H1 (cell line): ENCODE data around the gene USP37. TPM values are rescaled to one million over a fixed set of nuclear protein-coding genes. Genes with fewer than 3 reads are reported as not detected.

Experiments used
- CTCF ChIA-PET: fragments of 300-600 bp; sonication (Branson Sonifier 250); formaldehyde crosslinking; loops from one replicate; lab custom pipeline; 2021; ENCODE audit not compliant: partially characterized antibody; lab: Charles Lee
- POLR2A ChIA-PET: fragments of 300-600 bp; sonication (Branson Sonifier 250); formaldehyde crosslinking; loops from one replicate; lab custom pipeline; 2021; ENCODE audit warnings: inconsistent platforms; ENCODE audit not compliant: partially characterized antibody; lab: Charles Lee
- DNase-seq, 2 experiments: peaks; one replicate each; pipeline versions ENCODE4 v3.0.0 to v3.0.0-alpha.2; 2010 to 2022; ENCODE audit warnings: low spot score in 2 of 2, low read depth in 1 of 2, mixed read lengths in 1 of 2
- FAIRE-seq: peaks from 2 replicates; lab custom pipeline; 2011; peaks lifted over from hg19 to GRCh38; lab: Jason Lieb, UNC
- H2AFZ ChIP-seq: 2 replicates; pipeline ENCODE4 v1.8.1; 2012; ENCODE audit warnings: low read length, inconsistent platforms
- H2AK5ac ChIP-seq: 2 replicates; pipeline ENCODE4 v1.6.1; 2013; ENCODE audit warnings: low read depth, low read length
- H2BK120ac ChIP-seq: replicated peaks from 2 replicates; pipeline ENCODE3; 2013; ENCODE audit warnings: low read depth, low read length, inconsistent platforms
- H2BK12ac ChIP-seq: 2 replicates; pipeline ENCODE4 v1.6.1; 2013; ENCODE audit warnings: low read depth, low read length
- H2BK15ac ChIP-seq: 2 replicates; pipeline ENCODE4 v1.6.1; 2013; ENCODE audit warnings: low read length
- H2BK20ac ChIP-seq: 2 replicates; pipeline ENCODE4 v1.6.1; 2013; ENCODE audit warnings: low read length
- H2BK5ac ChIP-seq: 2 replicates; pipeline ENCODE4 v1.6.1; 2013; ENCODE audit warnings: low read depth, low read length
- H3K14ac ChIP-seq: 2 replicates; pipeline ENCODE4 v1.6.1; 2013; ENCODE audit warnings: inconsistent platforms; ENCODE audit not compliant: insufficient read length
- H3K18ac ChIP-seq: 2 replicates; pipeline ENCODE4 v1.6.1; 2013; ENCODE audit warnings: low read length; ENCODE audit errors: extremely low read depth
- H3K23ac ChIP-seq: 2 replicates; pipeline ENCODE4 v1.6.1; 2013; ENCODE audit warnings: inconsistent platforms; ENCODE audit not compliant: insufficient read length
- H3K23me2 ChIP-seq: 2 replicates; pipeline ENCODE4 v1.6.1; 2013; ENCODE audit warnings: low read depth, low read length
- H3K27ac ChIP-seq: 2 replicates; pipeline ENCODE4 v1.6.1; 2011; ENCODE audit warnings: low read depth, low read length, inconsistent platforms
- H3K27me3 ChIP-seq, 4 experiments: replicated peaks in 1 of 4; 1 replicate in 1 of 4; 2 replicates in 3 of 4; pipeline versions ENCODE4 v1.6.1 to v1.8.1; 2011 to 2013; ENCODE audit warnings: low read length in 3 of 4, mild to moderate bottlenecking in 3 of 4, inconsistent platforms in 2 of 4, mixed read lengths in 2 of 4, moderate library complexity in 1 of 4; ENCODE audit not compliant: control insufficient read depth in 3 of 4, insufficient read depth in 3 of 4; ENCODE audit errors: extremely low read depth in 1 of 4
- H3K36me3 ChIP-seq, 4 experiments: 2 replicates each; pipeline versions ENCODE4 v1.6.1 to v1.8.1; 2011 to 2013; ENCODE audit warnings: mild to moderate bottlenecking in 4 of 4, low read length in 3 of 4, moderate library complexity in 2 of 4, control low read depth in 1 of 4, inconsistent platforms in 1 of 4; ENCODE audit not compliant: insufficient read depth in 4 of 4, control insufficient read depth in 2 of 4
- H3K4ac ChIP-seq: replicated peaks from 2 replicates; pipeline ENCODE3; 2013; ENCODE audit warnings: low read length, low read depth, mixed read lengths, inconsistent platforms; ENCODE audit not compliant: insufficient read length
- H3K4me1 ChIP-seq, 4 experiments: replicated peaks in 1 of 4; 1 replicate in 1 of 4; 2 replicates in 3 of 4; pipeline versions ENCODE4 v1.6.1 to v1.8.1; 2011 to 2013; ENCODE audit warnings: low read length in 3 of 4, inconsistent platforms in 2 of 4, mixed read lengths in 1 of 4; ENCODE audit not compliant: insufficient read depth in 4 of 4, control insufficient read depth in 3 of 4
- H3K4me2 ChIP-seq, 2 experiments: 2 replicates each; pipeline versions ENCODE4 v1.6.1 to v1.8.1; 2011 to 2013; ENCODE audit warnings: low read depth in 2 of 2, low read length in 2 of 2, control low read depth in 1 of 2, inconsistent platforms in 1 of 2, mild to moderate bottlenecking in 1 of 2; ENCODE audit not compliant: insufficient read depth in 1 of 2
- H3K4me3 ChIP-seq, 4 experiments: fragments of 200-600, 300-600 bp in 1 of 4; sonication (generic), shearing (Covaris generic), sonication (Bioruptor Twin) in 1 of 4; 2 replicates each; pipeline versions ENCODE4 v1.5.1 to v1.8.1; 2011 to 2016; ENCODE audit warnings: low read length in 4 of 4, low read depth in 3 of 4, control low read depth in 2 of 4, inconsistent platforms in 2 of 4, mild to moderate bottlenecking in 2 of 4, mixed read lengths in 1 of 4, moderate library complexity in 1 of 4; ENCODE audit not compliant: insufficient read depth in 2 of 4; ENCODE audit errors: extremely low read depth in 1 of 4
- H3K56ac ChIP-seq: replicated peaks from 2 replicates; pipeline ENCODE3; 2013; ENCODE audit warnings: low read depth, mild to moderate bottlenecking, mixed read lengths, low read length, inconsistent platforms; ENCODE audit not compliant: insufficient read length
- H3K79me1 ChIP-seq: 2 replicates; pipeline ENCODE4 v1.6.1; 2013; ENCODE audit warnings: low read depth, low read length, control low read depth
- H3K79me2 ChIP-seq, 2 experiments: 2 replicates each; pipeline versions ENCODE4 v1.6.1 to v1.8.1; 2012 to 2013; ENCODE audit warnings: low read length in 2 of 2, mild to moderate bottlenecking in 2 of 2, inconsistent platforms in 1 of 2; ENCODE audit not compliant: insufficient read depth in 2 of 2, control insufficient read depth in 1 of 2
- H3K9ac ChIP-seq, 4 experiments: replicated peaks in 1 of 4; 1 replicate in 1 of 4; 2 replicates in 3 of 4; pipeline versions ENCODE4 v1.6.1 to v1.8.1; 2011 to 2013; ENCODE audit warnings: low read depth in 3 of 4, low read length in 3 of 4, control low read depth in 2 of 4, mild to moderate bottlenecking in 2 of 4, moderate library complexity in 2 of 4, inconsistent platforms in 1 of 4; ENCODE audit errors: extremely low read depth in 1 of 4
- H3K9me3 ChIP-seq, 2 experiments: 2 replicates each; pipeline versions ENCODE4 v1.6.1 to v1.8.1; 2012 to 2013; ENCODE audit warnings: mild to moderate bottlenecking in 2 of 2, moderate library complexity in 2 of 2, control low read depth in 1 of 2, inconsistent platforms in 1 of 2, low read depth in 1 of 2, low read length in 1 of 2, mixed read lengths in 1 of 2; ENCODE audit not compliant: insufficient read depth in 2 of 2
- H4K20me1 ChIP-seq, 2 experiments: replicated peaks in 1 of 2; 2 replicates each; pipeline versions ENCODE3 to v1.8.1; 2011 to 2013; ENCODE audit warnings: inconsistent platforms in 2 of 2, low read length in 2 of 2, mild to moderate bottlenecking in 1 of 2; ENCODE audit not compliant: insufficient read depth in 2 of 2, control insufficient read depth in 1 of 2
- H4K5ac ChIP-seq: 2 replicates; pipeline ENCODE4 v1.6.1; 2013; ENCODE audit warnings: low read length, low read depth, mixed read lengths, inconsistent platforms; ENCODE audit not compliant: insufficient read length
- H4K8ac ChIP-seq: 2 replicates; pipeline ENCODE4 v1.8.0; 2013; ENCODE audit warnings: mild to moderate bottlenecking, moderate library complexity, low read length, inconsistent platforms; ENCODE audit not compliant: insufficient read depth; ENCODE audit errors: extremely low read depth
- H4K91ac ChIP-seq: replicated peaks from 2 replicates; pipeline ENCODE3; 2013; ENCODE audit warnings: low read length, mixed read lengths, inconsistent platforms; ENCODE audit not compliant: insufficient read length
- ASH2L ChIP-seq: fragments of 200-600, 300-600 bp; sonication (generic); IDR thresholded peaks from one replicate; pipeline ENCODE4 v1.7.1; 2017; ENCODE audit warnings: low read length
- BRCA1 ChIP-seq: IDR thresholded peaks from 2 replicates; pipeline ENCODE4 v1.6.1; 2012; ENCODE audit warnings: low read depth, low read length, improper control_type of control experiment
- CHD1 ChIP-seq: IDR thresholded peaks from 2 replicates; pipeline ENCODE4 v1.6.1; 2012; ENCODE audit warnings: low read depth, low read length, improper control_type of control experiment
- CREB1 ChIP-seq: IDR thresholded peaks from 2 replicates; pipeline ENCODE4 v1.6.1; 2012; ENCODE audit warnings: inconsistent platforms
- FOSL1 ChIP-seq: IDR thresholded peaks from 2 replicates; pipeline ENCODE4 v1.6.1; 2011; ENCODE audit warnings: mild to moderate bottlenecking, low read depth, low read length, moderate library complexity; ENCODE audit not compliant: insufficient read depth
- POLR2AphosphoS5 ChIP-seq: IDR thresholded peaks from 2 replicates; pipeline ENCODE4 v1.6.1; 2011; ENCODE audit warnings: low read depth, low read length
- RAD21 ChIP-seq, 2 experiments: IDR thresholded peaks in 1 of 2; conservative IDR thresholded peaks in 1 of 2; 2 replicates each; pipeline ENCODE4 v1.6.1; 2011; ENCODE audit warnings: low read depth in 2 of 2, low read length in 2 of 2, improper control_type of control experiment in 1 of 2, inconsistent platforms in 1 of 2, mild to moderate bottlenecking in 1 of 2, moderate library complexity in 1 of 2
- SAP30 ChIP-seq: fragments of 300-600 bp; sonication (generic); IDR thresholded peaks from 2 replicates; pipeline ENCODE4 v1.7.1; 2012; ENCODE audit warnings: low read length, moderate library complexity, mild to moderate bottlenecking, inconsistent platforms; ENCODE audit not compliant: insufficient read depth, insufficient replicate concordance
- SIRT6 ChIP-seq: IDR thresholded peaks from one replicate; pipeline ENCODE4 v1.7.1; 2012; ENCODE audit warnings: low read length, inconsistent platforms
- TBP ChIP-seq: IDR thresholded peaks from 2 replicates; pipeline ENCODE4 v1.6.1; 2011; ENCODE audit warnings: low read depth, low read length, improper control_type of control experiment
- WGBS, 2 experiments: shearing (Covaris generic) in 1 of 2; methylation state at CpG; one replicate each; pipeline versions ENCODE4 v1.1.6 to v1.1.7; 2013 to 2015; ENCODE audit warnings: low lambda C conversion rate in 2 of 2, mixed read lengths in 2 of 2, inconsistent platforms in 1 of 2, low coverage in 1 of 2, missing lambda C conversion rate in 1 of 2; ENCODE audit not compliant: insufficient replicate concordance in 2 of 2, insufficient coverage in 1 of 2, insufficient read length in 1 of 2; ENCODE audit errors: extremely low coverage in 1 of 2, missing lambda C conversion rate in 1 of 2; 5-methylcytosine and 5-hydroxymethylcytosine counted together
- polyA plus RNA-seq, 7 experiments: library from polyadenylated mRNA; depleted of rRNA in 3 of 7; stranded (reverse) in 5 of 7; unstranded in 2 of 7; fragments of >200 nt in 5 of 7; fragments of 200-250 nt in 2 of 7; gene quantifications; 1 replicate in 5 of 7; 2 replicates in 1 of 7; 4 replicates in 1 of 7; pipeline versions ENCODE4 v1.2.1 to v1.2.3, GENCODE V29; 2011 to 2013; ENCODE audit warnings: missing spikeins in 2 of 7, mixed read lengths in 2 of 7
- total RNA-seq: library from RNA; stranded (reverse); fragmentation: NEBNext Ultra II Directional; extraction: Animal tissue kit (Norgen Biotek cat#: 25700); gene quantifications from 2 replicates; pipeline ENCODE4 v1.2.1, GENCODE V29; 2021
- TF ChIP-seq, protein P1 (sequence below), 3 experiments: IDR thresholded peaks; 1 replicate in 2 of 3; 2 replicates in 1 of 3; pipeline versions ENCODE4 v1.5.1 to v1.6.1; 2011; ENCODE audit warnings: low read length in 3 of 3, mild to moderate bottlenecking in 3 of 3, inconsistent platforms in 2 of 3, low read depth in 1 of 3, moderate library complexity in 1 of 3; ENCODE audit not compliant: insufficient read depth in 1 of 3; ENCODE audit errors: control extremely low read depth in 1 of 3

Gene USP37
- total and polyA plus RNA-seq, 2 of the 8 experiments (the other 6 are each of a cell fraction or from before 2014, with no cell fraction given), result 3.8 to 29.1 TPM

DNA sequence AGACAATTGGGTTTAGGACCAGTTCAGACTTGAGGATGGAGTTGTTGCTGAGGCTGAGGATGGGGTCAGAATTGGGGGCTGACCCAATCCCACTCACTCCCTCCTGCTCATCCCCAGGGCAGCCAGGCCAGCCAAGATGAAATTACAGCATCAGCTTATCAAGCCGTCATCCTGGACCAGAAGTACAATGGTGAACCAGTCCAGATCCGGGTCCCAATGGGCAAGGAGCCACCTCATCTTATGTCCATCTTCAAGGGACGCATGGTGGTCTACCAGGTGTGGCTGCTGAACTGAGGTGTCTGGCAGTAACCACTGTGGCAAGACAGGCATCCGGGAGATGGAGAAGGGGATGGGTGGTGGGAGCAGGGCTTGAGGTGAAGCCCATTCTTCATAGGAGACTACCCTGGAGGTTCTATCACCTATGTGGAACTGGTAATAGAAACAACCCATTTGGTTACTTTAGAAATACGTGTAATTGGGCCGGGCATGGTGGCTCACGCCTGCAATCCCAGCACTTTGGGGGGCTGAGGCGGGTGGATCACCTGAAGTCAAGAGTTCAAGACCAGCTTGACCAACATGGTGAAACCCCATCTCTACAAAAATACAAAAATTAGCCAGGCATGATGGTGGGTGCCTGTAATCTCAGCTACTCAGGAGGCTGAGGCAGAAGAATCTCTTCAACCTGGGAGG lies 135.3 kb downstream of the USP37 start:
- Histone ChIP-seq H3K27me3 (no peaks in the 10 kb centered on the region), H2AK5ac (no peak overlapping the region), H3K9ac (no peak overlapping the region), H4K20me1 (no peaks in the 10 kb centered on the region), H3K36me3 (no peaks in the 10 kb centered on the region), H3K9me3 (no peaks in the 10 kb centered on the region), H3K4ac (no peak overlapping the region), H4K91ac (no peak overlapping the region), H3K27ac (no peak overlapping the region), H3K4me3 (no peak overlapping the region), H3K4me2 (no peak overlapping the region), H2BK5ac (no peak overlapping the region), H2BK20ac (no peak overlapping the region), H3K14ac (no peak overlapping the region), H3K79me1 (no peaks in the 10 kb centered on the region), H2AFZ (no peak overlapping the region), H3K56ac (no peak overlapping the region), H2BK15ac (no peak overlapping the region), H2BK120ac (no peak overlapping the region), H3K23me2 (no peaks in the 10 kb centered on the region), H4K8ac (peak overlapping the region; percentile 35; the same call in 1 of the 2 replicates), H3K4me1 (peaks cover 0 to under 1% (median 0%) of the 10 kb centered on the region in 4 experiments; a peak in 1 of 7 replicates), H3K18ac (no peak overlapping the region), H3K23ac (no peak overlapping the region), H4K5ac (no peak overlapping the region), H2BK12ac (no peak overlapping the region), H3K79me2 (no peaks in the 10 kb centered on the region)
- POLR2A ChIA-PET, result no interaction called here
- DNase-seq (no peak), FAIRE-seq (no peak)
- 95% methylated on average over 8 of the region's 8 CpGs; no CpG with 5 or more reads in 1 of the 2 experiments for WGBS, 2 experiments
- CTCF ChIA-PET, result no interaction called here
- TF ChIP-seq SIRT6 (no peak), CREB1 (no peak), ASH2L (no peak), SAP30 (no peak), BRCA1 (no peak), TBP (no peak), RAD21 (IDR thresholded peaks at IDR 0.05 in 1 of 2, conservative IDR thresholded peaks at IDR 0.05 in 1 of 2; ENCODE audit: low read depth in 2 of 2, low read length in 2 of 2) (no peak), CHD1 (no peak), POLR2AphosphoS5 (no peak), FOSL1 (no peak)
- TF ChIP-seq, protein P1, sequence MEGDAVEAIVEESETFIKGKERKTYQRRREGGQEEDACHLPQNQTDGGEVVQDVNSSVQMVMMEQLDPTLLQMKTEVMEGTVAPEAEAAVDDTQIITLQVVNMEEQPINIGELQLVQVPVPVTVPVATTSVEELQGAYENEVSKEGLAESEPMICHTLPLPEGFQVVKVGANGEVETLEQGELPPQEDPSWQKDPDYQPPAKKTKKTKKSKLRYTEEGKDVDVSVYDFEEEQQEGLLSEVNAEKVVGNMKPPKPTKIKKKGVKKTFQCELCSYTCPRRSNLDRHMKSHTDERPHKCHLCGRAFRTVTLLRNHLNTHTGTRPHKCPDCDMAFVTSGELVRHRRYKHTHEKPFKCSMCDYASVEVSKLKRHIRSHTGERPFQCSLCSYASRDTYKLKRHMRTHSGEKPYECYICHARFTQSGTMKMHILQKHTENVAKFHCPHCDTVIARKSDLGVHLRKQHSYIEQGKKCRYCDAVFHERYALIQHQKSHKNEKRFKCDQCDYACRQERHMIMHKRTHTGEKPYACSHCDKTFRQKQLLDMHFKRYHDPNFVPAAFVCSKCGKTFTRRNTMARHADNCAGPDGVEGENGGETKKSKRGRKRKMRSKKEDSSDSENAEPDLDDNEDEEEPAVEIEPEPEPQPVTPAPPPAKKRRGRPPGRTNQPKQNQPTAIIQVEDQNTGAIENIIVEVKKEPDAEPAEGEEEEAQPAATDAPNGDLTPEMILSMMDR (IDR thresholded peaks at IDR 0.05; ENCODE audit: control extremely low read depth in 1 of 3, insufficient read depth in 1 of 3, low read depth in 1 of 3, low read length in 3 of 3), result no peak
